RWPE2 (cell line): ENCODE measurements around the gene LRRIQ3.

Source experiments
- ATAC-seq: fragments of 200-7000 bp; cut with Tn5 transposase; 3 replicates; pipeline ENCODE4 v1.9.1; 2021; ENCODE audit warnings: low read depth
- DNase-seq: peaks from one replicate; pipeline ENCODE4 v3.0.0-alpha.2; 2020; ENCODE audit warnings: low spot score
- H3K27ac ChIP-seq: fragments of 450-650 bp; 2 replicates; pipeline ENCODE4 v1.5.1; 2017; ENCODE audit warnings: mild to moderate bottlenecking; ENCODE audit not compliant: poor library complexity, severe bottlenecking
- H3K27me3 ChIP-seq: fragments of 250-450 bp; sonication (Bioruptor Pico); 2 replicates; pipeline ENCODE4 v1.5.1; 2021; ENCODE audit warnings: mild to moderate bottlenecking, moderate library complexity; ENCODE audit not compliant: insufficient read depth, poor library complexity, severe bottlenecking
- H3K36me3 ChIP-seq: fragments of 250-450 bp; sonication (Bioruptor Pico); 2 replicates; pipeline ENCODE4 v1.5.1; 2020; ENCODE audit warnings: low read depth, mild to moderate bottlenecking, moderate library complexity
- H3K4me1 ChIP-seq: fragments of 250-450 bp; sonication (Bioruptor Pico); 2 replicates; pipeline ENCODE4 v1.5.1; 2021; ENCODE audit warnings: mild to moderate bottlenecking, moderate library complexity; ENCODE audit not compliant: insufficient read depth, poor library complexity, severe bottlenecking
- H3K4me3 ChIP-seq: fragments of 250-450 bp; sonication (Bioruptor Pico); 2 replicates; pipeline ENCODE4 v1.5.1; 2021; ENCODE audit warnings: mild to moderate bottlenecking, moderate library complexity; ENCODE audit not compliant: severe bottlenecking
- H3K9me3 ChIP-seq: fragments of 250-450 bp; sonication (Bioruptor Pico); 2 replicates; pipeline ENCODE4 v1.5.1; 2021; ENCODE audit warnings: mild to moderate bottlenecking, moderate library complexity; ENCODE audit not compliant: severe bottlenecking
- TF ChIP-seq, protein P1 (sequence below): fragments of 450-650 bp; IDR thresholded peaks from one replicate; pipeline ENCODE4 v1.5.1; 2017; ENCODE audit warnings: mild to moderate bottlenecking, moderate library complexity; ENCODE audit not compliant: poor library complexity, severe bottlenecking

LRRIQ3 gene

DNA sequence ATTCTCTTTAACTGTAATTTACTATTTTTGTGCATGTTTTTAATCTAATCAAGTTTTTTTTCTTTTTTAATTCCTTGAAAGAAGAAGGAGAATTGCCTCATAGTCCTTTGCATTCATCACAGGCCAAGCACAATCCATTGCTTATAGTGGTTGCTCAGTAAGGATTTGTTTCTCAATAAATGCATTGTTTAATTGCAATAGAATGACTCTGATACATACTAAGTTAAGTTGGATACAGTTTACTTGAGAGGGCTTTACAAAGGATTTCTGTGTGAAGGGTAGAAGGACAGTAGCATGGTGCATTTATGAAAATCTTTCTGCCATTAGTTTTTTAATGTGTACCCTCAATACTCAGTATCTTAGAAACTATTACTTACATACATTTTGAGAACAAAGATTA, 186.2 kb downstream of the LRRIQ3 start:
- Histone ChIP-seq H3K27me3 (no peaks in the 10 kb centered on the region), H3K4me3 (no peak overlapping the region), H3K27ac (no peak overlapping the region), H3K9me3 (no peaks in the 10 kb centered on the region), H3K4me1 (no peaks in the 10 kb centered on the region), H3K36me3 (no peaks in the 10 kb centered on the region)
- ATAC-seq, result no peak
- DNase-seq, result no peak
- TF ChIP-seq, protein P1, sequence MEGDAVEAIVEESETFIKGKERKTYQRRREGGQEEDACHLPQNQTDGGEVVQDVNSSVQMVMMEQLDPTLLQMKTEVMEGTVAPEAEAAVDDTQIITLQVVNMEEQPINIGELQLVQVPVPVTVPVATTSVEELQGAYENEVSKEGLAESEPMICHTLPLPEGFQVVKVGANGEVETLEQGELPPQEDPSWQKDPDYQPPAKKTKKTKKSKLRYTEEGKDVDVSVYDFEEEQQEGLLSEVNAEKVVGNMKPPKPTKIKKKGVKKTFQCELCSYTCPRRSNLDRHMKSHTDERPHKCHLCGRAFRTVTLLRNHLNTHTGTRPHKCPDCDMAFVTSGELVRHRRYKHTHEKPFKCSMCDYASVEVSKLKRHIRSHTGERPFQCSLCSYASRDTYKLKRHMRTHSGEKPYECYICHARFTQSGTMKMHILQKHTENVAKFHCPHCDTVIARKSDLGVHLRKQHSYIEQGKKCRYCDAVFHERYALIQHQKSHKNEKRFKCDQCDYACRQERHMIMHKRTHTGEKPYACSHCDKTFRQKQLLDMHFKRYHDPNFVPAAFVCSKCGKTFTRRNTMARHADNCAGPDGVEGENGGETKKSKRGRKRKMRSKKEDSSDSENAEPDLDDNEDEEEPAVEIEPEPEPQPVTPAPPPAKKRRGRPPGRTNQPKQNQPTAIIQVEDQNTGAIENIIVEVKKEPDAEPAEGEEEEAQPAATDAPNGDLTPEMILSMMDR, result no peak

GRCh38 chr1:74010206-74010605, 187.8 kb downstream of the LRRIQ3 start:
- Histone ChIP-seq H3K9me3 (no peaks in the 10 kb centered on the region), H3K36me3 (no peaks in the 10 kb centered on the region), H3K4me3 (no peak overlapping the region), H3K27ac (no peak overlapping the region), H3K4me1 (no peaks in the 10 kb centered on the region), H3K27me3 (no peaks in the 10 kb centered on the region)
- TF ChIP-seq, protein P1, result no peak
- no peak for DNase-seq
- ATAC-seq, result no peak

DNA sequence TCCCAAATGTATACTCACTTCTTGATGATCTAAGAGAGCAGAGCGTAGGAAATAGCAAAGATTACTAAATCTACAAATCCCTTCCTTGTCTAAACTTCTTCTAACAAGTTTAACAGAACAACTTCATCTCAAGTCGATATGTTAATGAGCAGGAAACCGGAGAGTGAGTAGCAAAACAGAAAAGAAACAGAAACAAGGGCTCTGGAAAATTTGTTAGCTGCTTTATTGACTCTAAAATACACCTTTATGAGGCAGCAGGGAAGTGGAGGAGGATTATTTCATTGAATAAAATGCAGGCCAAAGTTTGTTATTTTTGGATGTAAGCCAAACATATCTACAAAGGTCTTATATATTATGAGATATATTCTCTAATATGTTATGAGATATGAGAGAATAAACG, 192.4 kb downstream of the LRRIQ3 start:
- DNase-seq (no peak), ATAC-seq (no peak)
- Histone ChIP-seq H3K27me3 (no peaks in the 10 kb centered on the region), H3K4me3 (no peak overlapping the region), H3K9me3 (no peaks in the 10 kb centered on the region), H3K27ac (no peak overlapping the region), H3K36me3 (no peaks in the 10 kb centered on the region), H3K4me1 (no peaks in the 10 kb centered on the region)
- TF ChIP-seq, protein P1, result no peak

DNA sequence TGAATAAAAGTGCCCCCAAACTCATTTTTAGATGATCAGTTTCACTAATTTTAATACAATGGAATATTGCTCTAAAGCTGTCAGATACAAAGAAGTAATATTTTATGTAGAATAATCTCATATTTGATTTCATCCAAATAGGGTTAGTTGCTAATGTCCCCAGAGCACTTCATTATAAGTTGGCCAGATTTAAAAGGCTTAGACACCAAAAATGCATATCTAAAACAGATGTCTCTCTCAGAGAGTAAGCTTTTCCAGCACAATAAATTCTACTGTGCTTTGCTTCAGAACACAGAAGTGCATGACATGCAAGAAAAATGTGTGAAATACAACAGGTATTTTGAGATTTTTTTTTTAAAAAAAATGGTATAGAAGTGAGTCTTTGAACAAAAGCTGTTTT, 194.2 kb downstream of the LRRIQ3 start:
- no peak for DNase-seq
- Histone ChIP-seq H3K9me3 (no peaks in the 10 kb centered on the region), H3K27ac (no peak overlapping the region), H3K27me3 (no peaks in the 10 kb centered on the region), H3K4me1 (no peaks in the 10 kb centered on the region), H3K4me3 (no peak overlapping the region), H3K36me3 (no peaks in the 10 kb centered on the region)
- TF ChIP-seq, protein P1, result no peak
- no peak for ATAC-seq

GRCh38 chr1:73998348-73998959, 199.5 kb downstream of the LRRIQ3 start:
- TF ChIP-seq, protein P1, result peak; percentile 76
- ATAC-seq (no peak), DNase-seq (no peak)
- Histone ChIP-seq H3K36me3 (no peaks in the 10 kb centered on the region), H3K4me3 (no peak overlapping the region), H3K4me1 (no peaks in the 10 kb centered on the region), H3K27ac (no peak overlapping the region), H3K9me3 (no peaks in the 10 kb centered on the region), H3K27me3 (no peaks in the 10 kb centered on the region)
